ENCODE data around the gene FAM193B. TPM values are rescaled to one million over a fixed set of nuclear protein-coding genes. Genes with fewer than 3 reads are reported as not detected.

Gene FAM193B
- total and polyA plus RNA-seq, 2 of the 13 experiments (the other 11 are each of a cell fraction or from before 2014, with no cell fraction given), result 21.2 to 40.9 TPM

GRCh38 chr5:177555665-177556064, 1.3 kb upstream of the FAM193B start (continued):
- no peak for TF ChIP-seq IKZF5 (CRISPR knock-in tag; IDR thresholded peaks at IDR 0.05)

- Histone ChIP-seq H3K27ac (ENCODE audit: extremely low read length, insufficient read depth, low read length) (no peak overlapping the region), H3K79me2 (ENCODE audit: insufficient read depth, low read length) (peaks cover 43% of the 10 kb centered on the region), H3K36me3 (replicated peaks in 1 of 2; ENCODE audit: control insufficient read depth in 1 of 2, insufficient read depth in 2 of 2, low read length in 2 of 2) (peaks cover 5 to 16% of the 10 kb centered on the region in 2 experiments; a peak in 4 of 5 replicates), H3K9me3 (ENCODE audit: low read length) (no peaks in the 10 kb centered on the region), H4K20me1 (ENCODE audit: insufficient read depth, low read length) (peaks cover 7% of the 10 kb centered on the region; the same call in 1 of the 2 replicates), H2AFZ (ENCODE audit: low read length) (peak overlapping the region; percentile 59), H3K4me1 (ENCODE audit: insufficient read depth, low read length) (peaks cover 59% of the 10 kb centered on the region), H3K4me3 (replicated peaks in 1 of 3; ENCODE audit: insufficient read depth in 1 of 3, low read depth in 2 of 3, low read length in 3 of 3) (peak overlapping the region in 2 of 3 experiments; percentile 39 to 96; a peak in 2 of 6 replicates), H3K27me3 (ENCODE audit: control insufficient read depth in 1 of 2, insufficient read depth in 2 of 2, low read length in 2 of 2) (no peaks in the 10 kb centered on the region), H3K4me2 (ENCODE audit: low read depth, low read length) (peak overlapping the region; percentile 88; the same call in 1 of the 2 replicates), H3K9ac (ENCODE audit: insufficient read depth, low read depth, low read length) (no peak overlapping the region)
- FAIRE-seq (no peak), DNase-seq (ENCODE audit: low spot score) (no peak), ATAC-seq (no peak)
- ChIA-PET CTCF (ENCODE audit: low intra/inter-chr PET ratio, low total read pairs) (no interaction called here), POLR2A (no interaction called here)
- intact Hi-C loops (cut with micrococcal nuclease; ENCODE audit: unreplicated experiment), result no loop called here
- in situ Hi-C loops (cut with HindIII; ENCODE audit: extremely low pct_ligation_motif_present, low pct_unique_long_range_greater_than_20kb), result no loop called here
- WGBS (ENCODE audit: low lambda C conversion rate), result 97% methylated on average over 2 of the region's 2 CpGs
- no TSS peak for BruUV-seq (replicated peaks)
- TF ChIP-seq ZNF616 (CRISPR knock-in tag; IDR thresholded peaks at IDR 0.05; ENCODE audit: low read depth) (no peak), HMGXB3 (CRISPR knock-in tag; IDR thresholded peaks at IDR 0.05; ENCODE audit: borderline replicate concordance) (no peak), HMGA1 (CRISPR knock-in tag; conservative IDR thresholded peaks at IDR 0.05) (no peak), ZNF142 (CRISPR knock-in tag; IDR thresholded peaks at IDR 0.05) (no peak), FOXO1 (CRISPR knock-in tag; IDR thresholded peaks at IDR 0.05) (no peak)
Measured at GRCh38 chr5:177555228-177555627, 865 bp upstream of the FAM193B start.
